ENCODE measurements around the gene CHRM1.

CHRM1 gene

DNA sequence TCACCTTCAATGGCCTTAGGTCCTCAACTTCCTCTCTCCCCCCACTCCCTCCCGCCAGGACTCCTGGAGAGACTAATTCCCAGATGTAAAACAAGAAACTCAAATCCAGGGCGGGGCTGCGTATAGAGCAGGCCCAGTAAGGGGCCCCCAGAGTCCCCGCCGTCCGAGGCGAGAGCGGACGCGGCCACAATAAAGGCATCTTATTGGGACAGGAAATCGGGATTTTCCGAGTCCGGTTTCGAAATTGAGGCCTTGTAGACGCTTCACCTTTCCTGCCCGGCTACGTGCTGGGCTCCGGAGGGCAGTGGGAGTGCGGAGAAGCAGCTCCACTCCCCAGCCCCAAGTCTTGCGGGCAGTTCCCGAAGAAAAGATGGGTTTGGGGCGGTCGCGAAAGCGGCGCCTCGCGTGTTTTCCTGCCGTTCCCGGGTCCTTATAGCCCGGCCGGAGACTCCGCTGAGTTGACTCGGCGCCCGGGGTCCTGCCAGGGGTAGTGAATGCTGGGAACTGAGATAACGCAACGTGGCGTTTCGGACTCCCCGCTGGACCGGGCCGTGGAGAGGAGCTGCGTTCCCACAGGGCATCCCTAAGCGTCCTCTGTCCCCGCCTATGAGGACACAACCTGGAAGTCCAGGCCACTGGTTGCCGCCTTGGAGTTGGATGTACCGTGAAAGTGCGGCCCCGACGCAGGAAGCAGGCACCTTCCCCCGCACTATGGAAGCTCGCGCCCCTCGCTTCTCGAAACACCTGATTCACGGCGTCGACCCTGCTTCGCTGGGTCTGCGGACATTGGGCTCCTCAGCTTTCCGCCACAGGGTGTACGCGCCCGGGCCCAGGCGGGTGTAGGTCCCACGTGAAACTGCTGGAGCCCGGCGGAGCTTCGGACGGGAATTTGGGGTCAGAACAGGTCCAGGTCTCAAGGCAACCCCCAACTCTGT lies 4.8 kb upstream of the CHRM1 start:
- DNase-seq, result no peak

DNA sequence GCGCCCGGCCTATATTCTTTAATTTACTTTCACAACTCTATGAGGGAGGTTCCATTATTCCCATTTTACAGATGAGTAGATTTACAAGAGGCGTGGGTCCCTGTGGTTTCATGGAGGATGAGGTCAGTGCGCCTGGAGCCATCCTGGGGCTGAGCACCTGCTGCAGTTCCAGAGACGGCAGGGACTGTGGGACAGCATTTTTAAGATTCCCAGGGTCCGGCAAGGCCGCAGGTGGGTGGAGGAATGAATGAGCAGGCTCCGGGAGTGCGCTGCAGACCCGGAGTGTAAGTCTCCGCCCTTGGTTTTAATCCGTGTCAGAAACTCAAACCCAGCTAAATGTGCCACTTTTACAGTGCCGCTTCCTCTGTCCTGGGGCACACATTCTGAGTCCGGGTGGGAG lies 4.1 kb upstream of the CHRM1 start:
- no peak for DNase-seq

DNA sequence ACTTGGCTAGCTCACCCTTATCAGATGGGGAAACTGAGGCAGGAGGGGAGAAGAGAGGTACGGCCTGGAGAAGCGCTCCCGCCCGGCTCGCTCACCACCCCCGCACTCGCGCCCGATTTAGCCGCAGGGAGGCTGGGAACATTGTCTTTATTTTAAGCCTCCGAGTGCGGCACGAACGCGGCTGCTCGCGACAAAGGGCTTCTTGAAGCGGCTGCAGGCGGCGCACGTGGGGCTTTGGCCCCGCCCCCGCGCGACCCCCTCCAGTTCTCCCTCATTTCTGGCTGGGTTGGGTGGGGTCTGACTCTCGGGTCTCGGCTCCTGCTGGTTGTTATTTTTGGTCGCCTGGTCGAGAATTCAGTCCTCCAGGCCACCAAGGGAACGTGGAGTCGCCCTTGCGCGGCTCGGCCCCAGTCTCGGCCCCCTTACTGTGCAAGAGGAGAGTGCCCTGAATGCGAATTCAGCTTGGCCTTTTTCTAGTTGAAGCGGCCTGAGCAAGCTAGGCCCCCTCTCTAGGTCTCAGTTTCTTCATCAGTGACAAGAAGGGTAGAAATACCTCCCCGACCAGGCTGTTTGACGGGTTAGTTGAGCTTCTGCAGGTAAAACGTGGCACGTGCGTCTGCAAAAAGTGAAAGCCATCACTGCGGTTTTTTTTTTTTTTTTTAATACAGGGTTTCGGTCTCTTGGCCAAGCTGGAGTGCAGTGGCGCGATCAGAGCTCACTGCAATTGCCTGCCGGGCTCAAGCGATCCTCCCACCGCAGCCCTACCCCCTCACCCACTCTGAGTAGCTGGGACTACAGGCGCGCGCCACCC lies 2.6 kb upstream of the CHRM1 start:
- no peak for DNase-seq

DNA sequence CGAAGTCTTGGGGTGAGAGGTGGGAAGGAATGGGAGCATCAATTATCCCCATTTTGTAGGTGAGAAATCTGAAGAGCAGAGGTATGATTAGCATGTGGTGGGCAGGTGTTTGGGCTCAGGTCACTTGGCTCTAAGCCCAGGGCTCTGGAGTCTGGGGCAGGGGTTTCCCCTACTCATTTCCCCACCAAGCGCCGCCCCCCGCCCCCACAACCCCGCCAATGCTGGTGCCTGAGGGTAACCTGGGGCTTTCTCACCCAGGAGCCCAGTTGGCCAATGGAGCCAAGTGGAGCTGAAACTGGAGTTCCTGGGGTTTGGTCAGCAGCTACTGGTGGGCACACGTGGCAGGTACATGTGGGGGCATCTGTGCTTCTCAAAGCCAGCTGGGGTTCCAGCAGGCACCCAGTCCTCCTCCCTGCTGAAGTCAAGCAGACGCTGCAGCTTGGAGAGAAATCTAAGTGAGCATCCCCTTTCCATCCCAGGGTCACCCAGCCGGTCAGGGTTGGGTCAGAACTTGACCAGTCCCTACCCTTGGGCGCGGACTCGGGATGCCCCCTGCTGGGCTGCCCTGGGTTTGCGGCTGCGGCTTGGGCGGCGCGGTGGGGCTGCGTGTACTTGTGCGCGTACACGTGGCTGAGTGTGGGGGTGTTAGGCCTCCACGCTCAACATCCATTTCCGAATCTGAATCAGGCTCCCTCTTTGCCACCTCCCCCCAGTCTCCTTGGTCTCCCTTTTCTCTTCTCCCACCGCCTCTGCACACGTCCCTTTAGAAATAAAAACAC lies 1.7 kb upstream of the CHRM1 start:
- peak; percentile 24 for DNase-seq

DNA sequence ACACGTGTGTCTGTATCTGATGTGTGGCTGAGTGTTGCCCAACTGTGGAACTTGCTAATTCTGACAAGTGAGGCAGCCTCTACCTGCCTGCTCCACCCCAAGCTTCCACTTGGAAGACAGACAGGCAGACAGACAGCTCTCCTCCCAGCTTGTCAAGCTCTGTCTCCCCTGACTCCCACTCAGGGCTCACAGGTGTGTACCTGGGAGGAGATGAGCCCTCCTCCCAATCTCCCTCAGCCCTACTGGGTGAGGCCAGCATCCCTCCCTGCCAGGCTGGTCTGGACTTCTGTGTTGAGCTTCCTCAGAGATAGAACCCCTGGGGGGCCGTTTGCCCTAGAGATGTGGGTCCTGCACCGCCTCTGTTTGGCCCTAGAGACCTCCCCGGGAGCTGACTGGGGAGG lies 1.0 kb upstream of the CHRM1 start:
- DNase-seq, result no peak

DNA sequence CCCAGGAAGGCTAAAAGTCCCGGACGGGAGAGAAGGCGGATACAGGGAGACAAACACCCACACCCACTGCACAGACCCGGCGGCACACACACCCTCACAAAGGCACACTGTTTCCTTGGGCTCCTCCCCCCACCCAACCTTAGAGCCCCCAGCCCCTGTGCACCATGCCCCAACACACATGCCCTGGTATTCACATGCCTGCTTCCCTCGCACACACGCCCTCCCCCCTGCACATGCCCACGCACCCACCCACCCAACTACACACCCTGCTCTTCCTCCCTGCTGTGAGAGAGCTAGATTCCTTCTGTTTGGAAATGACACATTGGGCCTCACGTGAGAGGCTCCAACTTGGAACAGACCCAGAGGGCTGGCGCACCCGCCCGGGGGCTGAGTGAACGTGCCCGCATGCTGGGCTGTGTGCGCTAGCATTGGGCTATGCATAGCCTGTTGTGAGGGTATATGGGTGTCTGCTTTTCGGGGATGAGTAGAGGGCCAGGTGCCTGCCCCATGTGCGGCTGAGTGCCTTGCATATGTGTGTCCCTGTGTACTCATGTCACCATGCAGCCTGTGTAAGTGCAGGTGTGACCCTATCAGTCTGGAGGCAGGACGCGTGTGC lies 518 bp upstream of the CHRM1 start:
- DNase-seq, result peak; percentile 26

DNA sequence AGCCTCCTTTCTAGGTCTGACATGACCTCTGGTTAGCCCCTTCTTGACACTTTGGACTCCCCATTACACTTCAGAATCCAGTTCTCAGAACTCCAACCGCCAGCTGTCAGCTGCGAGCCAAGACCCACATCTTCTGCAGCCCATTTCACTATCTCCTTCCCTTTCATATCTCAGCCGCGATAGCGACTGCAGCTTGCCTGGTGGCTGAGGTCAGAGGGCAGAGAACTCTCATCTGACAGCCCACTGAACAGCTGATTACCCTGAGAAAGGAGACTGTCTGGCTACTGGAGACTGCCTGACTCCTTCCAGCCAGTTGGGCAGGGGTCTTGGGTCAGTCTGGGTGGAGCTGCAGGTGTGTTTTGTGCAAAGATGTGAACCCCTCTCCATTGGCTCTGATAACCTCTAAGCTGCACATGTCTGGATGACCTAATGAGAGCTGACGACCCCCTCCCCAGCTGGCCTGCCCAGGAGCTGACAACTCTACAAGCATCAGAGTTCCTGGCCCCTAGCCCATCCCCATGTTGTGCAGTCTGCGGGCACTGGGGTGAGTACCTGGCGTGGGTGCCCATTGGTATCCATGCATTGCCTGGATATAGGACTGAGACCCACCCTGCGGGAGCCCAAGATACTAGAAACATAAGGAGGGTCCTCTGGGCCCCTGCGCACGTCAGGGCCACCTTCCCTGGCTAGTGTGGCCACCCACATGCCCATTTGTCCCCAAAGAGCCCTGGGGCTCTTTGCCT lies 1.1 kb downstream of the CHRM1 start:
- DNase-seq, result no peak

DNA sequence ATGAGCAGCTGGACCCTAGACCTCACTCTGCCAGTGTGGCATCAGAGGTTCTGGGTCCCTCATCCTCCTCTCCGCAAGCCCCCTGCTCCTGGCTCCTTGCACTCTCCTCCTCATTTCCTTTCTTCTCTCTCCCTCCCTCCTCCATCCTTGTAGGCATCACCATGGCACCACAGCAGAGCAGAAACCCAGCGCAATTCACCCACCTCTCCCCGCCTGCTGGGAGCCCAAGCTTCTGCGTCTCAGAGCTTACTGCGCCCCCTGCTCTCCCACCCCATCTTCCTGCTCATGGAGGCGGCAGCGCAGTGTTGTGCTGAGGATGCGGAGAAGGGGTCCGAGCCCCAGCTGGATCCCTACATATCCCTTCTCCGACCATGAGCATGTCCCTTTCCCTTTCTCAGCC lies 1.7 kb downstream of the CHRM1 start:
- DNase-seq, result no peak

DNA sequence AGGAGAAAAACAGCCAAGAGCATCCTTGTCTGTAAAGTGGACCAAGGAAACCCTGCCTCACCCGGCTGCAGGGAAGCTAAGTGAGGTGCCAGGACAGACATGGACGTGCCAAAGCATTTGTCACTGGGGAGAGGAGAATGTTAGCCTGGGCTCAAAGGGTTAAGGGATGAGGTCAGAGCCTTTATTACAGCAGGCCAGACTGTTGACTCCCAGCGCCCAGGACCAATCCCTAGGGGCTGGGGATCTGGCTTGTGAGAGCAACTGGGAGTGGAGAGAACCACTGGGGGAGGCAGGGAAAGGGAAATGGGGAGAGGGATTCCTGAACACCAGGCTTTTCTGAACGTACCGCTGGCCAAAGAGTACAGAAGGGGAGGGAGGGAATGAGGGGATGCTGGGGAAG lies 2.6 kb downstream of the CHRM1 start:
- no peak for DNase-seq

DNA sequence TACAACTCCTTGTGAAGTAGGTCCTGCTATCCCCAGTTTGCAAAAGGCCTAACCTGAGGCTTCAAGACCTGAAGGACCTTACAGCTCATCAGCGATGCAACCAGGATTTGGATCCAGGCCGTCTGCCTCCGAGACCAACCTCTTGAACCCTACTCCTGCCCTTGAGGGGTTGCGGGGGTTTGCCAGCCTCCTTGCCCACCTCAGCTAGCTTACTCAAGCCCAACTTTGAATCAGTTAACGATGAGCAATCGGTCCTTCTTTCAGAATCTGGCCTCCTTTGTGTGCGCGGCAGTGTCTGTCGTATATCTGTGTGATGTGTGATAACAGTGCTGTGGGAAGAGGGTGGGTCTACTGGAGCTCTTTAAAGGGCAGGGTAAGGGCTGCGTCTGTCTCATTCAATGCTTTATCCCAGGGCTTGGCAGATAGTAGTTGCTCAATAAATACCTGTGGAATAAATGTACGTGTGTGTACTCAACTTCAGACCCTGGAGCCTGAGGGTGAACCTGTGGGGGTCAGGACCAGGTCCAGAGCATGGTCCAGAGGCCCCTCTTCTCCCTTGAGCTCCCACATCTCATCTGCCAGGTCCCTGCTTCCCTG lies 3.2 kb downstream of the CHRM1 start:
- no peak for DNase-seq

DNA sequence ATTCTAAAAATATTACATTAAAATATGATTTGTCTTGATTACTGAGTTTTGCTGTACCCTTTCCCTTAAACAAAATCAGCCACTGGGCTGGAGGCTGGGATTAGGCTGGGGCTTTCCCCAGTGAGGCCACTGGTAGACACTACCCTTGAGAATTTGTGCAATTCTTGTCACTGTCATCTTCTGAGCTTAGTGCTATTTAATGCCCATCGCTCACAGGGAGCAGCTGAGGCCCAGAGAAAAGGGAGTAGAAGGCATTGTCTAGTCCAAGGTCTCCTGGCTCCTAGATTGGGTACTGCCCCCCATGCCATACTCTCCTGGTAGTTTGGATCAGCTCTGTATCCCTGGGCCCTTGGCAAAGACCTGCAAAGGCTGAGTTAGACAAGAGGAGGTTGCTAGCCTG lies 6.7 kb downstream of the CHRM1 start:
- DNase-seq, result no peak

DNA sequence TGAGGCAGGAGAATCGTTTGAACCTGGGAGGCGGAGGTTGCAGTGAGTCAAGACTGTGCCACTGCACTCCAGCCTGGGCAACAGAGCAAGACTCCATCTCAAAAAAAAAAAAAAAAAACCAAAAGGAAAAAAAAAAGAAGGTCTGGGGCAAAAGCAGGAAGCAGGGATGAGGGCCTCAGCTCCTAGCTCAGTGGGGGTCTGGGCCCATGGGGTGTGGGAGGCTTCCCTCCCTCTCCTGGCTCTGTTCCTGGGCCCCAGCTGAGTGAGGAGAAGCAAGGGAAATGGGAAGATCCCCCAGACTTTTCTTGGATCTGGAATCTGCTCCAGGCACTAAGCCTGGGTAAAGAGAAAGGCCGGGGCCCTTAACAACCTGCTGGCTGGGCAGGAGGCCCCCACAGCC lies 8.9 kb downstream of the CHRM1 start:
- no peak for DNase-seq

DNA sequence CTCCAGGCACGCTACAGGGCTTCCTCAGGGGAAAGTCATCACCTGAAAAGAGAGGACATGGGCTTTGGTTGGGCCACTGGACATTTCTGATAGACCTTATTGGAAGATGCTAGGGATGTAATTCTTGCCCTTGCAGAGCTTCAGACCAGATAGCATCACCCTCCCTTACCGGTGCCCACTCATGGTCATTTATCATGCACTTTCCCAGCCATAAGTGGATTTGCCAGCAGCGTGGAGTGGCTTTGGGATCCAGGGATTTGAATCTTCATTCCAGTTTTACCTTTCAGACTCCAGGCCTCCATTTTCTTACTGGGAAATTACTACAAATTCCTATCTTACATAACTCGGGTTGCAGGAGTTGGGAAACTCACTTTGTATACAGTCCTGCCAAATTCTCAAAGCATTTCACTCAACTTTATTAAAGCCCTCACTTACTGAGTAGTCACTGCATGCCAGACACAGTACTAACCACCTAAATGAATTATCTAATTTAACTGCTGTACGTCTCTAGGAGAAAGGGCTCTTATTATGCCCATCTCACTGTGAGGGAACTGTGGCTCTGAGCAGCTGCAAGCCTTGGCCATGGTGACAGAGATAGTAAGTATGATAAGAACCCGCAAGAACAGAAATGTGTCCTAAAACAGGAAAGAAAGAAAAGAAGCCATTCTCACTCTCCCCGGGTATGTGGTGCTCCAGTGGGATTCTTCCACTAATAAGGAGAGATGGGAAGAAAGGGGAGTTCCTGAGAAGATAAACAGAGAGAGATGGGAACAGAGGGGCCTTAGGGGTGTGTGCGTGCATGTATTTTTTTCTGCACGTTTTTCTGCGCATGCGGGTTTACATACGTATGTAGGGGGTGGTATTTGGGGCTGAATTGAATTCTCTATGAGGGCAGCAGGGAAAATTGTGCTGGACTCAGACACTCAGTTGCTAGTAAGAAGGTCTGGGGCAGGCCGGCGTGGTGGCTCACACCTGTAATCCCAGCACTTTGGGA lies 9.7 kb downstream of the CHRM1 start:
- no peak for DNase-seq

DNA sequence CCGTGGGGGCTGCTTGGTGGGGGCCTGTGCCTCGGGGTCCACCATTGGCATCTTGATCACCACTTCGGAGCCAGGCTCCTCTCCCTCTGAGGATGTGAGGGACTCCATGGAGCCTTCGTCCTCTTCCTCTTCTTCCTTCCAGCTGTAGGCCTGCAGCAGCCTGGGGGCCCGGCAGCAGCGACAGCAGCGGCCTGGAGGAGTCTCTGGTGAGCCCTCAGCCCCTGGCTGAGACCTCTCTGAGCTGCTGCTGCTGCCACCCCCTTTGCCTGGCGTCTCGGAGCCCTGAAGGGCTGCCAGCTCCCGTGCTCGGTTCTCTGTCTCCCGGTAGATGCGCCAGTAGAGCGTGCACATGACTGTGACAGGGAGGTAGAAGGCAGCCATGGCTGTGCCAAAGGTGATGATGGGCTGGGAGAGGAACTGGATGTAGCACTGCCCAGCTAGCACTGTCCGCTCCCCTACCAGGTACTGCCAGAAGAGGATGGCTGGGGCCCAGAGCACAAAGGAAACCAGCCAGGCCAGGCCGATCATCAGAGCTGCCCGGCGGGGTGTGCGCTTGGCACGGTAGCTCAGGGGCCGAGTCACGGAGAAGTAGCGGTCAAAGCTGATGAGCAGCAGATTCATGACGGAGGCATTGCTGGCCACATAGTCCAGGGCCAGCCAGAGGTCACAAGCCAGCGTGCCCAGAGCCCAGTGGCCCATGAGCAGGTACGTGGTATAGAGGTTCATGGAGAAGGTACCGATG lies 10.9 kb downstream of the CHRM1 start:
- DNase-seq, result no peak

DNA sequence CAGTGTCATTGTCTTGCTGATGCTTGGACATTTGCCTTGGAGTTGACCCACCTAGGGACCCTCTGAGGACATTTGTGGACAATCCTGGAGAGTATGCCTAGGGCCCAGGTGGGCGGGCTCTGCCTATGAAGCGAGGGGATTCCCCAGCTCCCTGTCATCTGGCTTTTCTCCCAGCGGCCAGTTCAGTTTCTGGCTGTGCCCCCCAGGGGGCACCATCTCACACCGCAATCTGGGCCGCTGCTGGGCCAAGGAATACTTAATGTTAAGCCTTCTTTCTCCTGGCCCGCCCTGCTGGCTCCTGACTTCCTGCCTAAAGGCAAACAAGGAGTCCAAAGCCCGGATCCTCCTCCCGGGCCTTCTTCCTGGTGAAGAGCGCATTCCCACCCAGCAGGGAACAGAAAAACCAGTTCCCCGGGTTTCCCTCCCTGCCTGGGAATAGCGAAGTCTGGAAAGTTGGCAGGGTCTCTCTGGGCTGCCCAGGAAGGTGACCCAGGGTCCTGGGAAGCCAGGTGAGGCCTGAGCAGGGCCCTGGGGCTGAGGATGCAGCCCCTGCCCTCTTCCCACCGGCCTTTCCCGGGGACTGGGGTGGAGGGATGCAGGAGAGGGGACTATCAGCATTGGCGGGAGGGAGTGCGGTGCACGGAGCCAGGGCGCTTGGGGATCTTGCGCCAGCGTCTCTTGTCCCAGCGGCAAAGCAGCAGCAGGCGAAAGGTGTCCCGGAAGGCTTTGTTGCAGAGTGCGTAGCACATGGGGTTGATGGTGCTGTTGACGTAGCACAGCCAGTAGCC lies 11.9 kb downstream of the CHRM1 start:
- DNase-seq, result peak; percentile 74

DNA sequence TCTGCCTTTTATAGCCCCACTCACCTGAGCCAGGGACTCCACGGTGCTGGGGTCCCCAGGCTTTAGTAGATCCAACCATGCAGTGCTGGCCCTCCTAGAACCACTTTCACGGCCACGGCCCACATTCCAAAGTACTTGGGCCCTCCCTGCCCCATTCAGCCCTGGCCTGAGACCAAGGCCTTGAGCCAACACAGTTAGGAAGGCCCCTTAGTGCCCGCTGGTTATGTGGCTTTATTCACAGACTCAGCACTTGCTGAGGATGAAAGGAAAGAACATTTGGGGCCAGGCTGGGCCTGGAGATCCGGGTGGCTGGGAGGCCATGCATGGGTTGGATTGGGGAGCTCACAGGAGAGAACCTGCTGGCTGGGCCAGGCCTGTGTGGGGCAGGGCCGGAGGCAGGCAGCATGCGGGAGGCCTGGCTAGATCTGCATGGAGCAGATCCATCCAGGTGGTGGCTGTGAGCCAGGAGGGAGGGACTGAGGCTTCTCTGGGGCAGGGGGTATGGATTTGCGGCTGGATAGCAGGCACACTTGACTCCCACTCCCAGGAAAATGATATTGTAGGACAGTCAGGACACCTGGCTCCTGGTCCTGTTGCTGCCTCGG lies 12.6 kb downstream of the CHRM1 start:
- no peak for DNase-seq

DNA sequence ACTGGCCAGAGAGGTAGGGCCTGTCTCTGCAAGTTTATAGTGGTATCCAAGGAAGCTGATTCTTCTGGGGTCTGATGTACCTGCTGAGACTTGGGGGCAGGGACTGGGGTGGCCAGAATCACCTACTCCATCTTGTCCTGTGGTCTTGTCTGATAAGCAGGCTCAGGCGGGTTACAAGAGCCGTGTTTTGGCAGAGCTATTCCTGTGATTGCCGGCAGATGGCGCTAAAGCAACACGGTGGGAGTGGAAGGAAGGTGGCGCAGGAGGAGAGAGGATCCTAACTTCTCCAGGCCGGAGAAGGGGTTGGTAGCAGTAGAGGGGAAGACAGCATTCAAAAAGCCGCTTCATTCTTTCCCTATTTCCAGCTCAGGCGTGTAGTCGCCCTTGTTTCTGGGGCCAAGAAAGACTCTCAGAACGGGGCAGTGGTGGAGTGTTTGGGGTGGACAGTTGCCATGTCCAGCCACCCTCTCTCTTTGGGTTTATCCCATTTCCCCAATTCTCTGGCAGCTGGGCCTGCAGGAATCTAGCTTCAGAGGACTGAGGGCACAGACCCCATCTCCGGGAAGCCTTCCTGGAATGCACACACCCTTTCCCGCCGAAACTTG lies 15.1 kb downstream of the CHRM1 start:
- DNase-seq, result peak; percentile 72

DNA sequence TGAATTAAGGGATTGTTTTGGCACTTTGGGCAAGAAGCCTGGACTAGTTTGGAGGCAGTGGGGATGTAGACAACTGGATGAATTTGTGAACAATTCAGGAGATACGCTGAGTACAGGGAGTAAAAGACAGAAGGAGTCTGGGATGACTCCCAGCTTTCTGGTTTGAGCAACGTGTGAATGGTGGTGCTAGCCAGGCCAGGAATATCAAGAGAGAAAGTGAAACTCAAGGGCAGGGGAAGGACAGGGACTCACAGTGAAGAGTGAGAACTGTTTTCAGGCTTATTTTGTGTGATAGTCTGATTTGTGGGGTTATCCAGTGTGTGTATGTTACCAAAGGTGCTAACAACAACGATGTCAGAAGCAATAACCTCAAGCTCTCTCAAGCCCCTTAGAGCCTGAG lies 15.9 kb downstream of the CHRM1 start:
- no peak for DNase-seq

Data from fibroblast of skin of right biceps (primary cell).